Lung (tissue), 12 donors: ENCODE results near the gene TNFRSF1A. TPM values are rescaled to one million over a fixed set of nuclear protein-coding genes. Genes with fewer than 3 reads are reported as not detected.
"Not testable (repeated sequence)": the region's sequence is repeated elsewhere in the genome, so short reads cannot be mapped to it uniquely, and the experiment has no call there.

Experiments
- ATAC-seq: fragments of 200-7000 bp; cut with Tn5 transposase; one replicate; pipeline ENCODE4 v1.9.1; 2020; ENCODE audit warnings: moderate number of reproducible peaks; ENCODE audit not compliant: insufficient read depth, low FRiP score
- DNase-seq, 3 donors: peaks; one replicate each; pipeline ENCODE4 v3.0.0-alpha.2; 2013 to 2017
- H3K27ac ChIP-seq, 2 donors: one replicate each; pipeline ENCODE4 v1.5.1; 2013; ENCODE audit warnings: mild to moderate bottlenecking in 2 of 2, moderate library complexity in 2 of 2, control low read depth in 1 of 2, inconsistent platforms in 1 of 2, low read depth in 1 of 2, low read length in 1 of 2
- H3K27me3 ChIP-seq, 3 donors: one replicate each; pipeline ENCODE4 v1.5.1; 2013; ENCODE audit warnings: low read length in 2 of 3; ENCODE audit not compliant: control insufficient read depth in 3 of 3, insufficient read depth in 3 of 3
- H3K36me3 ChIP-seq, 4 donors: one replicate each; pipeline ENCODE4 v1.5.1; 2013; ENCODE audit warnings: low read length in 4 of 4, mild to moderate bottlenecking in 1 of 4, moderate library complexity in 1 of 4; ENCODE audit not compliant: control insufficient read depth in 4 of 4, insufficient read depth in 4 of 4
- H3K4me1 ChIP-seq, 5 donors: one replicate each; pipeline ENCODE4 v1.5.1; 2013; ENCODE audit warnings: low read length in 5 of 5, mild to moderate bottlenecking in 2 of 5, moderate library complexity in 1 of 5; ENCODE audit not compliant: control insufficient read depth in 5 of 5, insufficient read depth in 5 of 5
- H3K4me3 ChIP-seq: one replicate; pipeline ENCODE4 v1.5.1; 2013; ENCODE audit warnings: mild to moderate bottlenecking, control low read depth, moderate library complexity
- H3K9ac ChIP-seq, 2 donors: one replicate each; pipeline ENCODE4 v1.5.1; 2013; ENCODE audit warnings: low read length in 2 of 2, control low read depth in 1 of 2; ENCODE audit not compliant: insufficient read depth in 1 of 2
- H3K9me3 ChIP-seq, 4 donors: one replicate each; pipeline ENCODE4 v1.5.1; 2013; ENCODE audit warnings: low read length in 3 of 4, mild to moderate bottlenecking in 1 of 4, moderate library complexity in 1 of 4; ENCODE audit not compliant: control insufficient read depth in 4 of 4, insufficient read depth in 3 of 4
- CTCF ChIP-seq: IDR thresholded peaks from 2 replicates; pipeline ENCODE4 v1.5.1; 2012; ENCODE audit warnings: mild to moderate bottlenecking; ENCODE audit errors: control extremely low read depth, extremely low read depth
- WGBS, 2 donors: extraction: QIAGEN DNeasy Blood & Tissue Kit; methylation state at CpG; one replicate each; pipeline ENCODE4 v1.1.7; 2013; 5-methylcytosine and 5-hydroxymethylcytosine counted together
- polyA plus RNA-seq, 2 donors: library from polyadenylated mRNA; stranded (reverse); fragments of 200-250 nt; gene quantifications; one replicate each; pipeline ENCODE4 v1.2.1, GENCODE V29; 2013
- total RNA-seq, 2 donors: library from RNA; depleted of rRNA in 1 of 2; stranded (reverse); fragments of >200 nt in 1 of 2; gene quantifications; one replicate each; pipeline ENCODE4 v1.2.1, GENCODE V29; 2014 to 2021
- donor health status: control.
- donor health status: control.
- donor health status: Bipolar disorder and iron deficiency.
- donor health status: healthy.
- donor health status: DM: yes; HTN: yes; CAD: no.

Gene TNFRSF1A
- total and polyA plus RNA-seq, 4 donors: 81.6 to 184 (median 178) TPM

GRCh38 chr12:6345319-6346091 lies 3.6 kb upstream of the TNFRSF1A start:
- H3K27me3 ChIP-seq: no peaks in the 10 kb centered on the region
- WGBS, 2 donors: 46 to 57% methylated on average over 10 of the region's 10 CpGs
- H3K27ac ChIP-seq: peak overlapping the region in 1 of 2 donors; percentile 86
- no peak overlapping the region for H3K9ac ChIP-seq
- no peak for DNase-seq
- peak; percentile 10 for ATAC-seq
- H3K4me3 ChIP-seq: no peak overlapping the region
- no peak for TF ChIP-seq CTCF
- no peaks in the 10 kb centered on the region for H3K9me3 ChIP-seq
- peaks cover 0 to 5% (median 0%) of the 10 kb centered on the region in 4 donors for H3K36me3 ChIP-seq
- H3K4me1 ChIP-seq: peaks cover 4 to 27% (median 12%) of the 10 kb centered on the region in 5 donors

GRCh38 chr12:6344101-6344660 lies 2.3 kb upstream of the TNFRSF1A start:
- H3K4me3 ChIP-seq, ATAC-seq, H3K27me3 ChIP-seq, H3K27ac ChIP-seq, H3K9ac ChIP-seq, DNase-seq, H3K9me3 ChIP-seq: not testable (repeated sequence)
- Histone ChIP-seq H3K4me1 (peaks cover 7 to 40% (median 20%) of the 10 kb centered on the region in 5 donors), H3K36me3 (peaks cover 0 to 12% (median 0%) of the 10 kb centered on the region in 4 donors)
- WGBS, 2 donors: 89 to 94% methylated on average over 11 of the region's 11 CpGs

GRCh38 chr12:6343518-6343917 lies 1.6 kb upstream of the TNFRSF1A start:
- Histone ChIP-seq H3K27me3 (no peaks in the 10 kb centered on the region), H3K36me3 (peaks cover 0 to 12% (median 0%) of the 10 kb centered on the region in 4 donors), H3K4me3 (no peak overlapping the region), H3K9ac (no peak overlapping the region), H3K27ac (peak overlapping the region in 1 of 2 donors; percentile 7), H3K9me3 (no peaks in the 10 kb centered on the region), H3K4me1 (peaks cover 10 to 47% (median 27%) of the 10 kb centered on the region in 5 donors)
- DNase-seq (no peak), ATAC-seq (no peak)
- TF ChIP-seq CTCF: no peak
- WGBS, 2 donors: 71 to 75% methylated on average over 5 of the region's 5 CpGs

GRCh38 chr12:6342140-6342889 lies 439 bp upstream of the TNFRSF1A start:
- peak overlapping the region; percentile 97 to 99 for H3K27ac ChIP-seq
- peaks cover 0 to 12% (median 0%) of the 10 kb centered on the region in 4 donors for H3K36me3 ChIP-seq
- peaks cover 20 to 50% (median 32%) of the 10 kb centered on the region in 5 donors for H3K4me1 ChIP-seq
- no peaks in the 10 kb centered on the region for H3K27me3 ChIP-seq
- ATAC-seq (no peak), DNase-seq (no peak)
- no peaks in the 10 kb centered on the region for H3K9me3 ChIP-seq
- H3K4me3 ChIP-seq: peak overlapping the region; percentile 98
- H3K9ac ChIP-seq: peak overlapping the region; percentile 47 to 77
- 34 to 36% methylated on average over 7 of the region's 7 CpGs for WGBS, 2 donors
- no peak for TF ChIP-seq CTCF
